ENCODE measurements around the gene USE1.

- TF ChIP-seq POLR2A (IDR thresholded peaks at IDR 0.05) = no peak
- TF ChIP-seq CTCF (IDR thresholded peaks at IDR 0.05) = no peak
Measured at GRCh38 chr19:17259118-17259780, 44.1 kb downstream of the USE1 start.

All from uterus (tissue), 2 donors.